GF-D8 (cell line): ENCODE data around the gene LRRIQ1.

Experiments used
- DNase-seq: peaks from one replicate; lab custom pipeline; 2025; lab: John Stamatoyannopoulos, UW

Gene LRRIQ1

GRCh38 chr12:85060916-85061315 is 24.8 kb downstream of the LRRIQ1 start:
- no peak for DNase-seq

GRCh38 chr12:85065837-85066482 is 29.8 kb downstream of the LRRIQ1 start:
- DNase-seq: no peak

GRCh38 chr12:85072826-85073225 is 36.7 kb downstream of the LRRIQ1 start:
- no peak for DNase-seq

- peak; percentile 21 for DNase-seq
These were observed 40.7 kb downstream of the LRRIQ1 start for GRCh38 chr12:85076688-85077430.

GRCh38 chr12:85085066-85085465 is 48.9 kb downstream of the LRRIQ1 start:
- no peak for DNase-seq

- DNase-seq: no peak
These were observed 53.6 kb downstream of the LRRIQ1 start for GRCh38 chr12:85089792-85090191.

GRCh38 chr12:85092814-85093370 is 56.7 kb downstream of the LRRIQ1 start:
- no peak for DNase-seq

- no peak for DNase-seq
These were observed 59.4 kb downstream of the LRRIQ1 start for GRCh38 chr12:85095501-85095900.

GRCh38 chr12:85130646-85131045 is 94.5 kb downstream of the LRRIQ1 start:
- DNase-seq: no peak

- no peak for DNase-seq
These were observed 102.7 kb downstream of the LRRIQ1 start for GRCh38 chr12:85138833-85139232.

- DNase-seq: no peak
These were observed 111.2 kb downstream of the LRRIQ1 start for GRCh38 chr12:85147331-85147730.

GRCh38 chr12:85152311-85152729 is 116.2 kb downstream of the LRRIQ1 start:
- DNase-seq: no peak

GRCh38 chr12:85155791-85156190 is 119.6 kb downstream of the LRRIQ1 start:
- DNase-seq: no peak

- no peak for DNase-seq
These were observed 120.4 kb downstream of the LRRIQ1 start for GRCh38 chr12:85156569-85156968.

- DNase-seq: no peak
These were observed 121.0 kb downstream of the LRRIQ1 start for GRCh38 chr12:85157035-85157603.

GRCh38 chr12:85163752-85164321 is 127.7 kb downstream of the LRRIQ1 start:
- DNase-seq: no peak

- no peak for DNase-seq
These were observed 143.6 kb downstream of the LRRIQ1 start for GRCh38 chr12:85179680-85180270.

GRCh38 chr12:85182699-85183098 is 146.5 kb downstream of the LRRIQ1 start:
- DNase-seq: no peak

GRCh38 chr12:85183855-85184254 is 147.7 kb downstream of the LRRIQ1 start:
- DNase-seq: no peak

GRCh38 chr12:85186236-85186635 is 150.1 kb downstream of the LRRIQ1 start:
- DNase-seq: no peak

GRCh38 chr12:85188619-85189018 is 152.5 kb downstream of the LRRIQ1 start:
- no peak for DNase-seq

- DNase-seq: no peak
These were observed 154.6 kb downstream of the LRRIQ1 start for GRCh38 chr12:85190728-85191127.
